Neural cell (in vitro differentiated cells): Measurements from ENCODE around the gene GNG5.

Experiments used
- TF ChIP-seq, protein P1 (sequence below): IDR thresholded peaks from 2 replicates; pipeline ENCODE4 v1.6.1; 2012; ENCODE audit warnings: borderline replicate concordance
- TF ChIP-seq, protein P2 (sequence below): fragments of 450-650 bp; IDR thresholded peaks from 2 replicates; pipeline ENCODE4 v1.5.1; 2014; ENCODE audit warnings: antibody characterized with exemption, mild to moderate bottlenecking, moderate library complexity; ENCODE audit not compliant: poor library complexity, severe bottlenecking

DNA sequence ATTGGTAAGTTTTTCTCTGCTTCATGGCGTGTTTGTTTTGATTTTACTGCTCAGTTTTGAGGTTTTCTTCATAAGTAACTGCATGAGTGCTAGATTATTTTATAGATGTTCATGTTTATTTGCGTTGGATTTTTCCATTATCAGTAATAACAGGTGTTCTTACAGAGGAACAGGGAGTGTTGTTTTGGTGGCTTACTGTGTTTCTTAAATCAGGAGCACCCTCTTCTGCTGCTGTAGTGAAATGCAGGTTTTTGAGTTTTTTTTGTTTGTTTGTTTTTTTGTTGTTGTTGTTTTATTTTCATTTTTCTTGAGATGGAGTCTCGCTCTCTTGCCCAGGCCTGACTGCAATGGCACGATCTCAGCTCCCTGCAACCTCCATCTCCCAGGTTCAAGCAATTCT lies 35.3 kb upstream of the GNG5 start:
- TF ChIP-seq, protein P1, sequence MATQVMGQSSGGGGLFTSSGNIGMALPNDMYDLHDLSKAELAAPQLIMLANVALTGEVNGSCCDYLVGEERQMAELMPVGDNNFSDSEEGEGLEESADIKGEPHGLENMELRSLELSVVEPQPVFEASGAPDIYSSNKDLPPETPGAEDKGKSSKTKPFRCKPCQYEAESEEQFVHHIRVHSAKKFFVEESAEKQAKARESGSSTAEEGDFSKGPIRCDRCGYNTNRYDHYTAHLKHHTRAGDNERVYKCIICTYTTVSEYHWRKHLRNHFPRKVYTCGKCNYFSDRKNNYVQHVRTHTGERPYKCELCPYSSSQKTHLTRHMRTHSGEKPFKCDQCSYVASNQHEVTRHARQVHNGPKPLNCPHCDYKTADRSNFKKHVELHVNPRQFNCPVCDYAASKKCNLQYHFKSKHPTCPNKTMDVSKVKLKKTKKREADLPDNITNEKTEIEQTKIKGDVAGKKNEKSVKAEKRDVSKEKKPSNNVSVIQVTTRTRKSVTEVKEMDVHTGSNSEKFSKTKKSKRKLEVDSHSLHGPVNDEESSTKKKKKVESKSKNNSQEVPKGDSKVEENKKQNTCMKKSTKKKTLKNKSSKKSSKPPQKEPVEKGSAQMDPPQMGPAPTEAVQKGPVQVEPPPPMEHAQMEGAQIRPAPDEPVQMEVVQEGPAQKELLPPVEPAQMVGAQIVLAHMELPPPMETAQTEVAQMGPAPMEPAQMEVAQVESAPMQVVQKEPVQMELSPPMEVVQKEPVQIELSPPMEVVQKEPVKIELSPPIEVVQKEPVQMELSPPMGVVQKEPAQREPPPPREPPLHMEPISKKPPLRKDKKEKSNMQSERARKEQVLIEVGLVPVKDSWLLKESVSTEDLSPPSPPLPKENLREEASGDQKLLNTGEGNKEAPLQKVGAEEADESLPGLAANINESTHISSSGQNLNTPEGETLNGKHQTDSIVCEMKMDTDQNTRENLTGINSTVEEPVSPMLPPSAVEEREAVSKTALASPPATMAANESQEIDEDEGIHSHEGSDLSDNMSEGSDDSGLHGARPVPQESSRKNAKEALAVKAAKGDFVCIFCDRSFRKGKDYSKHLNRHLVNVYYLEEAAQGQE, result no peak
- TF ChIP-seq, protein P2, sequence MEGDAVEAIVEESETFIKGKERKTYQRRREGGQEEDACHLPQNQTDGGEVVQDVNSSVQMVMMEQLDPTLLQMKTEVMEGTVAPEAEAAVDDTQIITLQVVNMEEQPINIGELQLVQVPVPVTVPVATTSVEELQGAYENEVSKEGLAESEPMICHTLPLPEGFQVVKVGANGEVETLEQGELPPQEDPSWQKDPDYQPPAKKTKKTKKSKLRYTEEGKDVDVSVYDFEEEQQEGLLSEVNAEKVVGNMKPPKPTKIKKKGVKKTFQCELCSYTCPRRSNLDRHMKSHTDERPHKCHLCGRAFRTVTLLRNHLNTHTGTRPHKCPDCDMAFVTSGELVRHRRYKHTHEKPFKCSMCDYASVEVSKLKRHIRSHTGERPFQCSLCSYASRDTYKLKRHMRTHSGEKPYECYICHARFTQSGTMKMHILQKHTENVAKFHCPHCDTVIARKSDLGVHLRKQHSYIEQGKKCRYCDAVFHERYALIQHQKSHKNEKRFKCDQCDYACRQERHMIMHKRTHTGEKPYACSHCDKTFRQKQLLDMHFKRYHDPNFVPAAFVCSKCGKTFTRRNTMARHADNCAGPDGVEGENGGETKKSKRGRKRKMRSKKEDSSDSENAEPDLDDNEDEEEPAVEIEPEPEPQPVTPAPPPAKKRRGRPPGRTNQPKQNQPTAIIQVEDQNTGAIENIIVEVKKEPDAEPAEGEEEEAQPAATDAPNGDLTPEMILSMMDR, result no peak
